HG03045 (cell line): ENCODE data around the gene WDR20.

Experiments
- ATAC-seq: cut with Tn5 transposase; IDR thresholded peaks from one replicate; pipeline ENCODE4 v1.9.1; 2021; ENCODE audit warnings: mild to moderate bottlenecking, moderate library complexity; ENCODE audit not compliant: unreplicated experiment

Gene WDR20

DNA sequence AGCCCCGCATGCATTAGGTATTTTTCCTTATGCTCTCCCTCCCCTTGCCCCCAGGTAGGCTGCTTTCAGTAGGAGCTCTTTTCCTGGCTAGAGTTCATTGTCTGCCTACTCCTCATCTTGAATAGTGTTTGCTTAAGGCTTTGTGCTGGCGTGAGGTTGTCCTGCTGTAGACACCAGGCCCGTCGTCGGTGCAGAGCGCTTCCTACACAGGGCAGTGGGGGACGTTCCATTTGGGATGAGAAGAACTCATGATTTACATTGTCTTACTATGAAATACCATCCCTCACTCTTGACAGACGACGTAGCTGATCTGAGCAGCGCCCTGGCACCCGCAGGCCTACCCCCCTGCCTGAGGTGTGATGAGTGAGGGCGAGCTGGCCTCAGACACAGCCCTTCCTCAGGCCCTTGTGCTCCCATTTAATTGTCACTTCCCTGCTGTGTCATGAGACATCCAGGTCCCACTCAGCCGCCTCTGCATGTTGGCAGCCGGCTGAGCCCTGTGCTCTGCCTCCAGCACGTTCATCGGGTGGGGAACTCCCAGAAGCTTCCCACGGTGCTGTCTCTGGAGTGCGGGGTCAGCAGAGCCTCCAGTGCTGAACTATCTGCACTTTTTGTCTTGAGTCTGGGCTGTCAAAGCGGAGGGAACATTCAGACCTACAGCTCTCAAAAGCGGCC lies 76.0 kb downstream of the WDR20 start:
- no peak for ATAC-seq

GRCh38 chr14:102217399-102217798 lies 77.7 kb downstream of the WDR20 start:
- no peak for ATAC-seq

GRCh38 chr14:102217987-102218421 lies 78.3 kb downstream of the WDR20 start:
- ATAC-seq: no peak

- ATAC-seq: no peak
Observed at GRCh38 chr14:102218688-102219087, 79.0 kb downstream of the WDR20 start.

GRCh38 chr14:102219316-102219715 lies 79.6 kb downstream of the WDR20 start:
- no peak for ATAC-seq

DNA sequence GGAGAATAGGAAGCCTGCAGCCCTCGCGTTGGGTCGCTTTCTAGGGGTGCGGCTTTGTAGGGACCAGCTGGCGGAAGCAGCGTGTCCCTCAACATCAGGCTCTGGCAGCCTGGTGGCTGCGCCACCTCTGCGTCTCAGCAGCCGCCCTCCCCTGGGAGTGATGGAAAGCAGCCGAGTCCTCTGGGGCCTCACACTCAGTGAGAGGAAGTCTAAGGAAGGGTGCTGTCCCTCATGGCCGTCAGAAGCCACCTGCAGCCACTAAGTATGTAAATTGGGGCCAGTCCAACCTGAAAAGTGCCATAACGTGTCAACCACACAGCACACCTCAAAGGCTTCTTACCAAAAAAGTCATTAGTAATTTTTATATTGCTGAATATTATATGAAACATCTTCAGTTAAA lies 80.3 kb downstream of the WDR20 start:
- peak; percentile 72 for ATAC-seq

DNA sequence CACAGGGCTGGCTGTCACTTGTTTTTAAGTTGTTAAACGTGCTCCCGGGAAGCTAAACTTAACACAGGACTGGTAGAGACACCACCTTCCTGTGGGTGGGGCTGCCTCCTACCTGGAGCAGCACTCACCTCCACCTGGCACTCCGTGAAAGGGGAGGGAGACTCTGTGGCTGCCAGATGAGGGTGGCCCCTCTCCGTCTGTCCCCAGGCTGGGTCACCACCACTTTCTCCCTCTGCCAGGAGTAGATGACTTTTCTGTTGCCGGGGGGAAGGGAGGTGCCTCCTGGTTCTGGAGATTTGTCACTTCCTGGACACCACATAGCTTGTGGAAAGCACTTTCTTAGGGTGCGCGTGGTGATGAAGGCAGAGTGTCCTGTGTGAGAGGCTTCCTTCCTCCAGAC lies 81.3 kb downstream of the WDR20 start:
- no peak for ATAC-seq

GRCh38 chr14:102222009-102222575 lies 82.4 kb downstream of the WDR20 start:
- no peak for ATAC-seq

DNA sequence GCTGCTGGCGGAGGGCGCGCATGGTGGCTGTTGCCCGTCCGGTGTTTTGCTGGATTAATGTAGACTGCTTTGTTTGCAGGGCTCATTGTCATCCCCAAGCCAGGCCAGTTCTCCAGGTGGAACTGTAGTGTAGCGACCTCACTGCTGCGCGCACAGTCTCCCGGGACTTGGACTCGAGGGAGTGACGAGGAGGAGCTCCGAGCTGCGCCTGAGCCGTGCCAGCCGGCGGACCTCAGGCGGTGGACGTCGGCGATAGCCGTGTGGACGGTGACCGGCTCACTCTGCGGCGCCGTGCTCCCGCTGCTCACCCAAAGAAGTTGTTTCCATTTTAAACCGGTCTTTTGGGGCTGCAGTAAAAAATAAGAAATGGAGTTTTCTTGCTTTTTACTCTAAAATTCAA lies 83.1 kb downstream of the WDR20 start:
- ATAC-seq: no peak

GRCh38 chr14:102223682-102224081 lies 84.0 kb downstream of the WDR20 start:
- ATAC-seq: no peak

DNA sequence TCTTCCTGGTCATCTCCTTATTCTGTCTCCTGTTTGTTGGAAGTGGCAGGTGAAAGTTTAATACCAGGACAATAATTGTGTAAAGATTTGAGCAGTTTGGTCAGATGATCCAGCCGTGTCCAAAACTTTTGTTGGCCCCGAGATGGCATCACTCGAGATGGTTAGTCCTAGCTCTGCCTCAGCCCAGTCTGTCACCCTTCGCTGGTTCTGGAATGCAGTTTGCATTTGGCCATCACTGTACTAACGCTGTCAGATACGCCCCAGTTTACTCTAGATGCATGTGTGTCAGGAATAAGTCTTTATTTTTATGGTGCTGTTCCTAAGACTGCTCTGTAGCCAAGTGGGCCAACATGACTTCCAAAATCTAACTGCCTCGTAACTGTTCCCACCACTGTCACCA lies 85.7 kb downstream of the WDR20 start:
- no peak for ATAC-seq

DNA sequence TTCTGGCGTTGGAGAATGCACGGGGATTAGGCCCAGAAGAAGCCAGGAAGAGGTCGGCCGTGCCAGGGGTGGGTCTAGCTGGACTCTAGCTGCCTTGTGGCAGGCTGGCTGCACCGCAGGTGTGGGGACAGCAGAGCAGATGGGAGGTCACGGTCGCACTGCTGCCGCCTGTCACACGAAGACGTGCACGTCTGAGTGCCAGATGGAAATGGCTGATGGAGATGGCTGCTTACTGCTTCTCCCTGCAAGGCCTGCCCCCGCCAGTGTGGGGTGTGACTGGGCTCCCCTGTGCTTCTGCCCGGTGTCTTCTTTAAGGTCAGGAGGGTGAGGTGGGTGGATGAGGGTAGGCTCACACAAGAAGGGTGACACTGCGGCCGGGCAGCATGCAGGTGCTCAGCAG lies 86.2 kb downstream of the WDR20 start:
- ATAC-seq: no peak

DNA sequence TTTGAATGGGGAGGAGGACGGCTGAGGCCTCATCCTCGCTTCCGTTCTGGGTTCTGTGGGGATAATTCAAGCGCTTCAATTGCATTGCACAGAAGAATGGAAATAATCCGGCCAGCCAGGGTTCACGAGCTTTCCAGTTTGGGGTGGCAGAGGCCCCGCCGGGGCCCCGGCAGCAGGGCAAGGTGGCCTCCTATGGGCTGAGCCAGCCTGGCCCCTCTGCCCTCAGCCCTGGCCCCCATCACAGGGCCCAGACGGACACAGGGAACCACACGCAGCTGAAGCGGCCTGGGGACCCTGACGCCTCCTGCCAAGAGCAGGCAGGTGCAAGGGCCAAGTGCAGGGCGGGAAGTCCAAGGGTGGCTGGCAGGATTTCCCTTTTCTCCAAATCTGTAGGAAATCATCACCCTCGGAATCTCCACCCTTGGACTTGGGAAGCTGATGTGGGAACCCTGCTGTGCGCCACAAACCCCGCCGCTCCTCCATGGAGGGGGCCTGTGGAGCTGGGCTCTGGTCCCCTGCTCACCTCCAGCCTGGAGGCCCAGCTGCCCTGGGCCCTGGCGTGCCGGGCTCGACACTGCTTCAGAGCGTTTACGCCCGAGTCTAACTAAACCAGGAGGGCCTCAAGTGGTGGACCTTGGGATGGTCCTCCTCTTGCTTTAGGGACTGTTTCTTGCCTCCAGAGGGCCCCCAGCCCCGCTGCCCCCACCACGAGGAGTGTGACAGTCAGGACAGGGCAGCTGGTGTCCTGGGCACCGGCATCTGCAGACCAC lies 86.8 kb downstream of the WDR20 start:
- ATAC-seq: no peak

DNA sequence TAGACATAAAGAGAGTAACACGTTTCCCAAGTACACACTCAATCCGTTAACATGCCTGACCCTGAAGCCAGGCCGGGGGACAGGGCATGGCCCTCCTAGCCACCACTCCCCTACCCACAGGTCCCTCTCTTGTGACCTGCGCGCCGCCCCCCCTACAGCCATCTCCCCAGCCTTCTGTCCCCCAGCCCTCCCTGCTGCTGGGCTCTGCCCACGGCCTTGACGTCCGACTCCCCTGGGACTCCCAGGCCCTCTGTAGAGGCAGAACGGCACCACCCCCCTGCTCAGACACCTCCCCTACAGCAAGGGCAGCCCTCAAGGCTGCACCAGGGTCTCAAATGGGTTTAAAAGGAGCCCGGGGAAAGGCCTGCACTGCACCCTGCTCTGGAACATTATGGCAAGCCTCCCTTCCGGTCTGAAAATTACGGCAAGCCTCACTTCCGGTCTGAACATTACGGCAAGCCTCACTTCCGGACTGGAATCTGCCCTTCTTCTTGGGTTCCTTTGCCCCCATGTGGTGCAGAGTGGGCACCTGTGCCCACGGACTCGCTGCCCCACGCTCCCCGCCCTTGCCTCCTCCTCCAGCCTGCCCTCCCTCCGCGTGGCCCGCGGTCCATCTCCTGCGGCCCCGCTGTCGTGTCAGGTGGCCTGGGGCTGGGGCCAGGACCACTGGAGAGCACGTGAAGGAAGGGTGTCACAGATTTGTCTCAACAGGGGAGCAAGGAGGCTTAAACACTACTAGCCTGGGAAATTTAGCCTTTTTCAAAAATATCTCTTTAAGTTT lies 87.7 kb downstream of the WDR20 start:
- no peak for ATAC-seq

- no peak for ATAC-seq
Observed at GRCh38 chr14:102229071-102229738, 89.5 kb downstream of the WDR20 start.

- ATAC-seq: no peak
Observed at GRCh38 chr14:102229739-102230092, 90.0 kb downstream of the WDR20 start.

- ATAC-seq: no peak
Observed at GRCh38 chr14:102230481-102231210, 90.9 kb downstream of the WDR20 start.

GRCh38 chr14:102231476-102232347 lies 92.0 kb downstream of the WDR20 start:
- ATAC-seq: no peak

DNA sequence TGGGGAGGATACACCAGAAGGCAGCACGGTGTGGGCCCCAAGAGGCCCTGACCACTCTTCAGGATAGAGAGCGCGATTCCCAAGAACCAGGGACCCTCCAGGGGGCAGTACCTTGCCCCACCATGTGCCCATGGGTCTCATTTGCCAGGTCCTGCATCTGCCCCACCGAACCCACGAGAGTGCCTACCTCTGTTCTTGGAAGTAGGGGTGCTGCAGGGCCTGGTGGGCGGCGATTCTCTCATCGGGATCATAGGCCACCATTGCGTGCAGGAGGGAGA lies 92.6 kb downstream of the WDR20 start:
- no peak for ATAC-seq

- no peak for ATAC-seq
Observed at GRCh38 chr14:102233081-102233480, 93.4 kb downstream of the WDR20 start.
